Stimulated activated CD4-positive, alpha-beta T cell treated with anti-CD3 and anti-CD28 coated beads, Interleukin-12 subunit alpha, Interleukin-12 subunit beta, amount 100 ng/mL, for 48 hours (primary cell): ENCODE results near the gene ARHGEF1.
"Not testable (repeated sequence)": the region's sequence is repeated elsewhere in the genome, so short reads cannot be mapped to it uniquely, and the experiment has no call there.

Source experiments
- DNase-seq, 3 donors: peaks; one replicate each; pipeline ENCODE4 v3.0.0-alpha.2; 2020; ENCODE audit warnings: low read depth in 2 of 3, low spot score in 1 of 3

ARHGEF1 gene

GRCh38 chr19:41861846-41862245 is 21.1 kb upstream of the ARHGEF1 start:
- no peak for DNase-seq

GRCh38 chr19:41862445-41862986 is 20.5 kb upstream of the ARHGEF1 start:
- DNase-seq: no peak

GRCh38 chr19:41863209-41863931 is 19.6 kb upstream of the ARHGEF1 start:
- no peak for DNase-seq

- no peak for DNase-seq
These were observed 18.6 kb upstream of the ARHGEF1 start for GRCh38 chr19:41864374-41864773.

GRCh38 chr19:41866284-41866683 is 16.7 kb upstream of the ARHGEF1 start:
- DNase-seq: no peak

GRCh38 chr19:41868120-41868988 is 14.6 kb upstream of the ARHGEF1 start:
- no peak for DNase-seq

- no peak for DNase-seq
These were observed 14.0 kb upstream of the ARHGEF1 start for GRCh38 chr19:41868989-41869300.

- DNase-seq: no peak
These were observed 13.5 kb upstream of the ARHGEF1 start for GRCh38 chr19:41869374-41869955.

GRCh38 chr19:41870401-41870873 is 12.5 kb upstream of the ARHGEF1 start:
- DNase-seq: no peak

GRCh38 chr19:41871573-41872383 is 11.2 kb upstream of the ARHGEF1 start:
- peak; percentile 67 to 69 (median 68) for DNase-seq

- no peak for DNase-seq
These were observed 10.6 kb upstream of the ARHGEF1 start for GRCh38 chr19:41872384-41872774.

GRCh38 chr19:41872775-41873647 is 10.0 kb upstream of the ARHGEF1 start:
- peak in 2 of 3 donors; percentile 64 to 65 for DNase-seq

GRCh38 chr19:41875973-41876372 is 7.0 kb upstream of the ARHGEF1 start:
- not testable (repeated sequence) for DNase-seq

GRCh38 chr19:41876847-41877832 is 5.8 kb upstream of the ARHGEF1 start, which contains the start of gene CD79A:
Gene CD79A, plus strand, starts transcription at chr19:41877279. Its CDS starts 26 bp downstream, at chr19:41877305.
- no peak for DNase-seq

GRCh38 chr19:41877916-41878905 is 4.8 kb upstream of the ARHGEF1 start:
- no peak for DNase-seq

GRCh38 chr19:41879080-41879479 is 3.9 kb upstream of the ARHGEF1 start:
- no peak for DNase-seq

- DNase-seq: no peak
These were observed 3.2 kb upstream of the ARHGEF1 start for GRCh38 chr19:41879670-41880328.
